Fibroblast of lung (primary cell): ENCODE data around the gene FTO. TPM values are rescaled to one million over a fixed set of nuclear protein-coding genes. Genes with fewer than 3 reads are reported as not detected.
"Not testable (repeated sequence)": the region's sequence is repeated elsewhere in the genome, so short reads cannot be mapped to it uniquely, and the experiment has no call there.

ENCODE experiments used
- DNase-seq, 2 donors: peaks; one replicate each; pipeline versions ENCODE4 v3.0.0 to v3.0.0-alpha.2; 2010; ENCODE audit warnings: low read depth in 2 of 2
- H2AFZ ChIP-seq: 2 replicates; pipeline ENCODE4 v1.5.1; 2012; ENCODE audit warnings: low read length, control low read depth, inconsistent platforms
- H3K27ac ChIP-seq: 2 replicates; pipeline ENCODE4 v1.5.1; 2011; ENCODE audit warnings: low read length, control low read depth; ENCODE audit not compliant: insufficient read depth
- H3K27me3 ChIP-seq: 2 replicates; pipeline ENCODE4 v1.5.1; 2011; ENCODE audit warnings: mild to moderate bottlenecking, low read length; ENCODE audit not compliant: control insufficient read depth, insufficient read depth
- H3K36me3 ChIP-seq: 2 replicates; pipeline ENCODE4 v1.5.1; 2011; ENCODE audit warnings: low read length; ENCODE audit not compliant: control insufficient read depth, insufficient read depth
- H3K4me1 ChIP-seq: 2 replicates; pipeline ENCODE4 v1.5.1; 2011; ENCODE audit warnings: low read length; ENCODE audit not compliant: control insufficient read depth, insufficient read depth; ENCODE audit errors: extremely low read depth
- H3K4me2 ChIP-seq: 2 replicates; pipeline ENCODE4 v1.5.1; 2011; ENCODE audit warnings: low read length, control low read depth; ENCODE audit not compliant: insufficient read depth; ENCODE audit errors: extremely low read depth
- H3K4me3 ChIP-seq, 4 experiments: fragments of 200-600 bp in 1 of 4; sonication (generic) in 1 of 4; replicated peaks in 1 of 4; 2 replicates each; pipeline ENCODE4 v1.5.1; 2011 to 2016; ENCODE audit warnings: low read length in 4 of 4, low read depth in 3 of 4, mild to moderate bottlenecking in 3 of 4, control low read depth in 2 of 4, inconsistent platforms in 1 of 4, mixed read lengths in 1 of 4; ENCODE audit not compliant: insufficient read depth in 1 of 4; ENCODE audit errors: control extremely low read depth in 1 of 4
- H3K79me2 ChIP-seq: 2 replicates; pipeline ENCODE4 v1.5.1; 2012; ENCODE audit warnings: mild to moderate bottlenecking, low read length, inconsistent platforms; ENCODE audit not compliant: control insufficient read depth, insufficient read depth
- H3K9ac ChIP-seq: 2 replicates; pipeline ENCODE4 v1.5.1; 2011; ENCODE audit warnings: mild to moderate bottlenecking, low read length, control low read depth; ENCODE audit not compliant: insufficient read depth
- H3K9me3 ChIP-seq: 2 replicates; pipeline ENCODE4 v1.5.1; 2012; ENCODE audit warnings: low read depth, low read length; ENCODE audit not compliant: control insufficient read depth, insufficient read depth
- H4K20me1 ChIP-seq: 2 replicates; pipeline ENCODE4 v1.5.1; 2011; ENCODE audit warnings: low read length; ENCODE audit not compliant: control insufficient read depth, insufficient read depth; ENCODE audit errors: extremely low read depth
- EZH2 ChIP-seq: IDR thresholded peaks from 2 replicates; pipeline ENCODE4 v1.5.1; 2012; ENCODE audit warnings: low read length, control low read depth, mild to moderate bottlenecking; ENCODE audit errors: missing control alignments
- polyA plus RNA-seq, 2 donors: library from polyadenylated mRNA; depleted of rRNA in 1 of 2; stranded (reverse) in 1 of 2; unstranded in 1 of 2; fragments of >200 nt; gene quantifications; 2 replicates each; pipeline ENCODE4 v1.2.1, GENCODE V29; 2011 to 2012; ENCODE audit warnings: missing spikeins in 1 of 2
- total RNA-seq: library from RNA; depleted of rRNA; stranded (reverse); fragments of >200 nt; gene quantifications from 2 replicates; pipeline ENCODE4 v1.2.1, GENCODE V29; 2014
- TF ChIP-seq, protein P1 (sequence below), 2 donors: IDR thresholded peaks in 1 of 2; conservative IDR thresholded peaks in 1 of 2; 1 replicate in 1 of 2; 2 replicates in 1 of 2; pipeline ENCODE4 v1.5.1; 2011 to 2012; ENCODE audit warnings: low read length in 2 of 2, control low read depth in 1 of 2, inconsistent platforms in 1 of 2, low read depth in 1 of 2, mild to moderate bottlenecking in 1 of 2

The FTO gene
- total and polyA plus RNA-seq, 2 donors (not counting 1 experiment from before 2014, with no cell fraction given) = 61.1 to 97.6 TPM

DNA sequence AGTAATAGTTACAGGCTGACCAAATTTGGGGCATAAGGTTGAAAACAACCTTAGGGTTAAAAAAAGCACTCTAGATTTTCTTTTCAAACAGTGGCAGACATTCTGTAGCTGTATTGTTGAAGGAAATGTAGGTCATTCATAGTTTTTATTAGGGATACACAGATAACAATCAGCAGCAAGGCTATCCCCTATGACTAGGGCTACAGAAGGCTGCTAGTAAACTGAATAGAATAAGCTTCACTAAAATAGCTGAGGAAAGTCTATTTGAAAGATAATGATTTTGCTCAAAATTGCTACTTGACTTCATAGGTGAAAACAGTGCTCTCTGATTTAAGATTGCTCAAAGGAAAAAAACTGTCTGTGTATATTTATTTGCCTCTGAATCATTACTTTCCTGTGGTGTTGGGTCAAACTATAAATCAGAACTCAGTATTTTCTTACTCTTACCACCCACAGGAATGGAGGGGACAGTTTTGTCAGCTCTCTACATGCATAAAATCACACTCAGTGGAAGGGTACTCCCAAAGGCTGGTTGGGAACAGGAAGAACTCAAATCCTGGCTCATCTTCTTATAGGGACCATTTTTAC is 25.1 kb upstream of the FTO start:
- H3K9me3 ChIP-seq = no peaks in the 10 kb centered on the region
- H3K79me2 ChIP-seq = no peaks in the 10 kb centered on the region
- H3K27ac ChIP-seq = no peak overlapping the region
- no peak overlapping the region for H3K9ac ChIP-seq
- no peaks in the 10 kb centered on the region for H4K20me1 ChIP-seq
- no peak overlapping the region for H3K4me2 ChIP-seq
- H3K4me1 ChIP-seq = no peaks in the 10 kb centered on the region
- no peak overlapping the region for H3K4me3 ChIP-seq
- TF ChIP-seq, protein P1, sequence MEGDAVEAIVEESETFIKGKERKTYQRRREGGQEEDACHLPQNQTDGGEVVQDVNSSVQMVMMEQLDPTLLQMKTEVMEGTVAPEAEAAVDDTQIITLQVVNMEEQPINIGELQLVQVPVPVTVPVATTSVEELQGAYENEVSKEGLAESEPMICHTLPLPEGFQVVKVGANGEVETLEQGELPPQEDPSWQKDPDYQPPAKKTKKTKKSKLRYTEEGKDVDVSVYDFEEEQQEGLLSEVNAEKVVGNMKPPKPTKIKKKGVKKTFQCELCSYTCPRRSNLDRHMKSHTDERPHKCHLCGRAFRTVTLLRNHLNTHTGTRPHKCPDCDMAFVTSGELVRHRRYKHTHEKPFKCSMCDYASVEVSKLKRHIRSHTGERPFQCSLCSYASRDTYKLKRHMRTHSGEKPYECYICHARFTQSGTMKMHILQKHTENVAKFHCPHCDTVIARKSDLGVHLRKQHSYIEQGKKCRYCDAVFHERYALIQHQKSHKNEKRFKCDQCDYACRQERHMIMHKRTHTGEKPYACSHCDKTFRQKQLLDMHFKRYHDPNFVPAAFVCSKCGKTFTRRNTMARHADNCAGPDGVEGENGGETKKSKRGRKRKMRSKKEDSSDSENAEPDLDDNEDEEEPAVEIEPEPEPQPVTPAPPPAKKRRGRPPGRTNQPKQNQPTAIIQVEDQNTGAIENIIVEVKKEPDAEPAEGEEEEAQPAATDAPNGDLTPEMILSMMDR (conservative IDR thresholded peaks at IDR 0.05 in 1 of 2, IDR thresholded peaks at IDR 0.05 in 1 of 2; ENCODE audit: low read depth in 1 of 2, low read length in 2 of 2) = no peak
- TF ChIP-seq EZH2 = no peak
- H2AFZ ChIP-seq = no peak overlapping the region
- no peaks in the 10 kb centered on the region for H3K36me3 ChIP-seq
- peak in 1 of 2 donors; percentile 25 for DNase-seq
- no peaks in the 10 kb centered on the region for H3K27me3 ChIP-seq

DNA sequence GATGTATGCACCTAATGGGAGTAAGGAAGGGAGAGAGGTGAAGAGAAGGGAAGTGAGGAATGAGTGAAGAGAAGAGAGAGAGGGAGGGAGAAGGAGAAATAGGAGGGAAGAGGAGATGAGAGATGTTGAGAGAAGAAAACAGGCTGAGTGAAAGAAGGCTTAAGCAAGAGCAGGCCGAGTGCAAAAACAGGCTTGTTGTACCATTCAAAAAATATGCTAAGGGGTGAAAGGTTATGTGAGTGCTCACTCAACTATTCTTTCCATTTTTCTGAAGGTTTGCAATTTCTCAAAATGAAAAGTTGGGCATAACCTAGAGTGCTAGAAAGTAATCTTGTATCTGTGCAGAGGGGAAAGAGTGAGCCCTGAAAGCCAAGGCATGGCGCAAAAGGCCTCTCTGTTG is 23.2 kb upstream of the FTO start:
- DNase-seq = no peak
- no peaks in the 10 kb centered on the region for H3K27me3 ChIP-seq
- no peaks in the 10 kb centered on the region for H3K9me3 ChIP-seq
- no peak overlapping the region for H3K9ac ChIP-seq
- no peaks in the 10 kb centered on the region for H3K4me1 ChIP-seq
- H4K20me1 ChIP-seq = no peaks in the 10 kb centered on the region
- H3K4me3 ChIP-seq = no peak overlapping the region
- no peaks in the 10 kb centered on the region for H3K79me2 ChIP-seq
- H3K36me3 ChIP-seq = no peaks in the 10 kb centered on the region
- H3K27ac ChIP-seq = no peak overlapping the region
- TF ChIP-seq EZH2 = no peak
- TF ChIP-seq, protein P1 (conservative IDR thresholded peaks at IDR 0.05 in 1 of 2, IDR thresholded peaks at IDR 0.05 in 1 of 2; ENCODE audit: low read depth in 1 of 2, low read length in 2 of 2) = no peak
- H3K4me2 ChIP-seq = no peak overlapping the region
- no peak overlapping the region for H2AFZ ChIP-seq

DNA sequence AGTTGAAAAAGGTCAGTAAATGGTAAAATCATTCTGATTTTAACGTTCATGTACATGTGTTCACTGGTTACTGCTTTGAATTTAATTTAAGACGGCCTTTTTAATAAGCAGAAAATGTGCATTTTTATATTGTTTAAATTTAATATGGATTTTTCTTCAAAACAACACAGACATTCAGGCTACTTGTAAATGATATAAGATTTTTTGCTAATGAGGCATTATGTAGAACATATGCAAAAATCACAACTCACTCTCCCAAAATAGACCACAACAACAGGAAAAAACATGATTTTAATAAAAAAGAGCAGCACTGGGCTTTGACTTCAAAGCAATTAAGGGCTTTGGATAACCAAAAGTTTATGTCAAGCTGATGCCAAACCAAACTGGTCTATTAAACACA is 22.6 kb upstream of the FTO start:
- no peaks in the 10 kb centered on the region for H3K79me2 ChIP-seq
- H3K4me3 ChIP-seq = no peak overlapping the region
- H3K27ac ChIP-seq = no peak overlapping the region
- no peaks in the 10 kb centered on the region for H3K4me1 ChIP-seq
- no peak overlapping the region for H2AFZ ChIP-seq
- H4K20me1 ChIP-seq = no peaks in the 10 kb centered on the region
- no peaks in the 10 kb centered on the region for H3K27me3 ChIP-seq
- DNase-seq = no peak
- H3K9ac ChIP-seq = no peak overlapping the region
- H3K9me3 ChIP-seq = no peaks in the 10 kb centered on the region
- H3K4me2 ChIP-seq = no peak overlapping the region
- H3K36me3 ChIP-seq = no peaks in the 10 kb centered on the region
- no peak for TF ChIP-seq EZH2
- TF ChIP-seq, protein P1 (conservative IDR thresholded peaks at IDR 0.05 in 1 of 2, IDR thresholded peaks at IDR 0.05 in 1 of 2; ENCODE audit: low read depth in 1 of 2, low read length in 2 of 2) = no peak

DNA sequence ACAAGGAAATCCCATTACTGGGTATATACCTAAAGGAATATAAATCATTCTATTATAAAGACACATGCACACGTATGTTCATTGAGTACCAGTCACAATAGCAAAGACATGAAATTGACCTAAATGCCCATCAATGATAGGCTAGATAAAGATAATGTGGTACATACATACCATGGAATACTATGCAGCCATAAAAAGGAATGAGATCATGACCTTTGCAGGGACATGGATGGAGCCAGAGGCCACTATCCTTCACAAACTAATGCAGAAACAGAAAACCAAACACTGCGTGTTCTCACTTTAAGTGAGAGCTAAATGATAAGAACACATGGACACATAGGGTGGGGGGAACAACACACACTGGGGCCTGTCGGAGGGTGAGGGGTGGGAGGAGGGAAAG is 18.6 kb upstream of the FTO start:
- H3K36me3 ChIP-seq, H3K4me1 ChIP-seq, H4K20me1 ChIP-seq, H3K4me3 ChIP-seq, DNase-seq, H3K79me2 ChIP-seq, H3K27ac ChIP-seq, H3K4me2 ChIP-seq, H3K9ac ChIP-seq, H2AFZ ChIP-seq, H3K9me3 ChIP-seq, H3K27me3 ChIP-seq: not testable (repeated sequence)
